OCI-LY7 (cell line): Measurements from ENCODE around the gene FOSB.

Experiments used
- CTCF ChIP-seq: fragments of 200-600 bp; sonication (generic); conservative IDR thresholded peaks from 2 replicates; pipeline ENCODE4 v1.5.1; 2014; ENCODE audit warnings: mild to moderate bottlenecking, antibody characterized with exemption, low read length, moderate library complexity, mixed read lengths
- EZH2phosphoT487 ChIP-seq: fragments of 200-600 bp; sonication (generic); IDR thresholded peaks from 2 replicates; pipeline ENCODE4 v1.6.1; 2018; ENCODE audit warnings: low read depth, borderline replicate concordance, mild to moderate bottlenecking, mixed run types, antibody characterized with exemption, low read length, moderate library complexity, mixed read lengths

GRCh38 chr19:45505996-45506245, 38.1 kb downstream of the FOSB start:
- TF ChIP-seq CTCF (no peak), EZH2phosphoT487 (no peak)
